Measurements from ENCODE around the gene NPPA.
A peak's percentile ranks its signal among the peaks of the same experiment; 100 is the strongest.
"Not testable (repeated sequence)": the region's sequence is repeated elsewhere in the genome, so short reads cannot be mapped to it uniquely, and the experiment has no call there.

The NPPA gene

DNA sequence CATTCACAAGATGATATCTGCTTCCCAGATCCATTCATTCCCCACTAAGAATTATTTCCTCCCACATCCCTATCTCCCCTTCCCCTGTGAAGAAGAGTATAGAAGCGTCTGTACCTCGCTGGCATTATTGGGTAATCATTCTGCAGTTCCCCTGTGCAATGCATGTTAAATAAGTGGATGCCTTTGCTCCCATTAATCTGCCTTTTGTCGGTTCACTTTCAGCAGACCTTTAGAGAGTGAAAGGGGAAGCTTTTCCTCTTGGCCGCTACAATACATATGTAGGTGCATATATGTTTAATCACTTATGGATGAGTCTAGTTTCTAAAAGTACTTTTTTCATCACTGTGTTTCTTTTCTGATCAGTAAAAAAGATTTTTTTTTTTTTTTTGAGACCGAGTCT lies 34.6 kb downstream of the NPPA start:
- TF ChIP-seq, protein P1, sequence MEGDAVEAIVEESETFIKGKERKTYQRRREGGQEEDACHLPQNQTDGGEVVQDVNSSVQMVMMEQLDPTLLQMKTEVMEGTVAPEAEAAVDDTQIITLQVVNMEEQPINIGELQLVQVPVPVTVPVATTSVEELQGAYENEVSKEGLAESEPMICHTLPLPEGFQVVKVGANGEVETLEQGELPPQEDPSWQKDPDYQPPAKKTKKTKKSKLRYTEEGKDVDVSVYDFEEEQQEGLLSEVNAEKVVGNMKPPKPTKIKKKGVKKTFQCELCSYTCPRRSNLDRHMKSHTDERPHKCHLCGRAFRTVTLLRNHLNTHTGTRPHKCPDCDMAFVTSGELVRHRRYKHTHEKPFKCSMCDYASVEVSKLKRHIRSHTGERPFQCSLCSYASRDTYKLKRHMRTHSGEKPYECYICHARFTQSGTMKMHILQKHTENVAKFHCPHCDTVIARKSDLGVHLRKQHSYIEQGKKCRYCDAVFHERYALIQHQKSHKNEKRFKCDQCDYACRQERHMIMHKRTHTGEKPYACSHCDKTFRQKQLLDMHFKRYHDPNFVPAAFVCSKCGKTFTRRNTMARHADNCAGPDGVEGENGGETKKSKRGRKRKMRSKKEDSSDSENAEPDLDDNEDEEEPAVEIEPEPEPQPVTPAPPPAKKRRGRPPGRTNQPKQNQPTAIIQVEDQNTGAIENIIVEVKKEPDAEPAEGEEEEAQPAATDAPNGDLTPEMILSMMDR (conservative IDR thresholded peaks at IDR 0.05; ENCODE audit: control insufficient read depth, insufficient read depth, low read depth, low read length): no peak
- H3K4me3 ChIP-seq (ENCODE audit: control insufficient read depth, low read depth, low read length): no peak overlapping the region
- DNase-seq (ENCODE audit: low read depth): no peak

GRCh38 chr1:11807133-11807532 lies 40.5 kb downstream of the NPPA start:
- TF ChIP-seq, protein P1 (conservative IDR thresholded peaks at IDR 0.05; ENCODE audit: control insufficient read depth, insufficient read depth, low read depth, low read length): no peak
- H3K4me3 ChIP-seq (ENCODE audit: control insufficient read depth, low read depth, low read length): peak overlapping the region; percentile 58
- DNase-seq (ENCODE audit: low read depth): peak; percentile 17

DNA sequence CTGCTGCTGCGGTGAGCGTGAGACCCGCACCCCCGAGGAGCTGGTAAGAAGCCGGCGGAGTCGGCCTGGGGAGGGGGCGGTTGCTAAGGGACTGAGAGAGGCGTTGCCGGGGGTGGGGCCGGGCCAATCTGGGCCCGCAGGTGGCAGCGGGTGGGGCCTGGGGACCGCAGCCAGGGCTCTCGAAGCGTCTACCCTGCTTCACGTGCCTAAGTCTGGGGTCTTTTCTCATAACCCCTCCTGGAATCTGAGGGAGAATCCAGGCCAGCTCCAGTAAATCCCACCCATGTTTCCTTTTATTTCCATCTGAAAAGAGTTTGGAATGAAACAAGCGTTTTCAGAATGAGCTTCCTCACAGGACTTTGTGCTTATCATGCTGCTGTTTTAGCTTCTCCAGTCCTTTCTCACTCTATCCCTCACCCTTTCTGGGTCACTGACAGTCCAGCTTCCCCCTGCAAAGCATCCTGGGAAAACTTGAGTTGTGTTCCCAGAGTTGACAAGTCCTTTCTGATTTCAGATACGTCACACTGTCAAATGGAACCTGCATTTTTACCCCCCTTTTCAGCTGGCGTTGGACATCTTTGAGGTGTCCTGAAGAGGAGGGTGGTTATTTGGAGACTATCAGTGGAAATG lies 41.2 kb downstream of the NPPA start:
- H3K4me3 ChIP-seq (ENCODE audit: control insufficient read depth, low read depth, low read length): peak overlapping the region; percentile 58
- TF ChIP-seq, protein P1 (conservative IDR thresholded peaks at IDR 0.05; ENCODE audit: control insufficient read depth, insufficient read depth, low read depth, low read length): no peak
- peak; percentile 49 for DNase-seq (ENCODE audit: low read depth)

GRCh38 chr1:11805422-11806306 lies 41.9 kb downstream of the NPPA start, which contains the start of the genes CLCN6 and MTHFR:
TSS of gene CLCN6 (plus strand) at chr1:11806191. CDS start at chr1:11806263, 72 bp downstream.
TSS of gene MTHFR (minus strand) at chr1:11805964. CDS start at chr1:11803116, 2,848 bp downstream.
- TF ChIP-seq, protein P1 (conservative IDR thresholded peaks at IDR 0.05; ENCODE audit: control insufficient read depth, insufficient read depth, low read depth, low read length): no peak
- H3K4me3 ChIP-seq (ENCODE audit: control insufficient read depth, low read depth, low read length): peak within 1 kb of the TSS; percentile 64
- peak; percentile 98 for DNase-seq (ENCODE audit: low read depth)

- TF ChIP-seq, protein P1 (conservative IDR thresholded peaks at IDR 0.05; ENCODE audit: control insufficient read depth, insufficient read depth, low read depth, low read length): no peak
- H3K4me3 ChIP-seq (ENCODE audit: control insufficient read depth, low read depth, low read length): peak overlapping the region; percentile 64
Observed at GRCh38 chr1:11804666-11805421, 42.7 kb downstream of the NPPA start.

GRCh38 chr1:11803924-11804665 lies 43.5 kb downstream of the NPPA start:
- peak overlapping the region; percentile 72 for H3K4me3 ChIP-seq (ENCODE audit: control insufficient read depth, low read depth, low read length)
- DNase-seq (ENCODE audit: low read depth): not testable (repeated sequence)

More at GRCh38 chr1:11804666-11805421, 42.7 kb downstream of the NPPA start:
- peak; percentile 68 for DNase-seq (ENCODE audit: low read depth)

Measured in fibroblast of mammary gland (primary cell).